H1 (cell line): ENCODE results near the gene HOXC13. TPM values are rescaled to one million over a fixed set of nuclear protein-coding genes. Genes with fewer than 3 reads are reported as not detected.
A peak's percentile ranks its signal among the peaks of the same experiment; 100 is the strongest.

Source experiments
- CTCF ChIA-PET: fragments of 300-600 bp; sonication (Branson Sonifier 250); formaldehyde crosslinking; loops from one replicate; lab custom pipeline; 2021; ENCODE audit not compliant: partially characterized antibody; lab: Charles Lee
- POLR2A ChIA-PET: fragments of 300-600 bp; sonication (Branson Sonifier 250); formaldehyde crosslinking; loops from one replicate; lab custom pipeline; 2021; ENCODE audit warnings: inconsistent platforms; ENCODE audit not compliant: partially characterized antibody; lab: Charles Lee
- DNase-seq, 2 experiments: peaks; one replicate each; pipeline versions ENCODE4 v3.0.0 to v3.0.0-alpha.2; 2010 to 2022; ENCODE audit warnings: low spot score in 2 of 2, low read depth in 1 of 2, mixed read lengths in 1 of 2
- FAIRE-seq: peaks from 2 replicates; lab custom pipeline; 2011; peaks lifted over from hg19 to GRCh38; lab: Jason Lieb, UNC
- H2AFZ ChIP-seq: 2 replicates; pipeline ENCODE4 v1.8.1; 2012; ENCODE audit warnings: low read length, inconsistent platforms
- H2AK5ac ChIP-seq: 2 replicates; pipeline ENCODE4 v1.6.1; 2013; ENCODE audit warnings: low read depth, low read length
- H2BK120ac ChIP-seq: replicated peaks from 2 replicates; pipeline ENCODE3; 2013; ENCODE audit warnings: low read depth, low read length, inconsistent platforms
- H2BK12ac ChIP-seq: 2 replicates; pipeline ENCODE4 v1.6.1; 2013; ENCODE audit warnings: low read depth, low read length
- H2BK15ac ChIP-seq: 2 replicates; pipeline ENCODE4 v1.6.1; 2013; ENCODE audit warnings: low read length
- H2BK20ac ChIP-seq: 2 replicates; pipeline ENCODE4 v1.6.1; 2013; ENCODE audit warnings: low read length
- H2BK5ac ChIP-seq: 2 replicates; pipeline ENCODE4 v1.6.1; 2013; ENCODE audit warnings: low read depth, low read length
- H3K14ac ChIP-seq: 2 replicates; pipeline ENCODE4 v1.6.1; 2013; ENCODE audit warnings: inconsistent platforms; ENCODE audit not compliant: insufficient read length
- H3K18ac ChIP-seq: 2 replicates; pipeline ENCODE4 v1.6.1; 2013; ENCODE audit warnings: low read length; ENCODE audit errors: extremely low read depth
- H3K23ac ChIP-seq: 2 replicates; pipeline ENCODE4 v1.6.1; 2013; ENCODE audit warnings: inconsistent platforms; ENCODE audit not compliant: insufficient read length
- H3K23me2 ChIP-seq: 2 replicates; pipeline ENCODE4 v1.6.1; 2013; ENCODE audit warnings: low read depth, low read length
- H3K27ac ChIP-seq: 2 replicates; pipeline ENCODE4 v1.6.1; 2011; ENCODE audit warnings: low read depth, low read length, inconsistent platforms
- H3K27me3 ChIP-seq, 4 experiments: replicated peaks in 1 of 4; 1 replicate in 1 of 4; 2 replicates in 3 of 4; pipeline versions ENCODE4 v1.6.1 to v1.8.1; 2011 to 2013; ENCODE audit warnings: low read length in 3 of 4, mild to moderate bottlenecking in 3 of 4, inconsistent platforms in 2 of 4, mixed read lengths in 2 of 4, moderate library complexity in 1 of 4; ENCODE audit not compliant: control insufficient read depth in 3 of 4, insufficient read depth in 3 of 4; ENCODE audit errors: extremely low read depth in 1 of 4
- H3K36me3 ChIP-seq, 4 experiments: 2 replicates each; pipeline versions ENCODE4 v1.6.1 to v1.8.1; 2011 to 2013; ENCODE audit warnings: mild to moderate bottlenecking in 4 of 4, low read length in 3 of 4, moderate library complexity in 2 of 4, control low read depth in 1 of 4, inconsistent platforms in 1 of 4; ENCODE audit not compliant: insufficient read depth in 4 of 4, control insufficient read depth in 2 of 4
- H3K4ac ChIP-seq: replicated peaks from 2 replicates; pipeline ENCODE3; 2013; ENCODE audit warnings: low read length, low read depth, mixed read lengths, inconsistent platforms; ENCODE audit not compliant: insufficient read length
- H3K4me1 ChIP-seq, 4 experiments: replicated peaks in 1 of 4; 1 replicate in 1 of 4; 2 replicates in 3 of 4; pipeline versions ENCODE4 v1.6.1 to v1.8.1; 2011 to 2013; ENCODE audit warnings: low read length in 3 of 4, inconsistent platforms in 2 of 4, mixed read lengths in 1 of 4; ENCODE audit not compliant: insufficient read depth in 4 of 4, control insufficient read depth in 3 of 4
- H3K4me2 ChIP-seq, 2 experiments: 2 replicates each; pipeline versions ENCODE4 v1.6.1 to v1.8.1; 2011 to 2013; ENCODE audit warnings: low read depth in 2 of 2, low read length in 2 of 2, control low read depth in 1 of 2, inconsistent platforms in 1 of 2, mild to moderate bottlenecking in 1 of 2; ENCODE audit not compliant: insufficient read depth in 1 of 2
- H3K4me3 ChIP-seq, 4 experiments: fragments of 200-600, 300-600 bp in 1 of 4; sonication (generic), shearing (Covaris generic), sonication (Bioruptor Twin) in 1 of 4; 2 replicates each; pipeline versions ENCODE4 v1.5.1 to v1.8.1; 2011 to 2016; ENCODE audit warnings: low read length in 4 of 4, low read depth in 3 of 4, control low read depth in 2 of 4, inconsistent platforms in 2 of 4, mild to moderate bottlenecking in 2 of 4, mixed read lengths in 1 of 4, moderate library complexity in 1 of 4; ENCODE audit not compliant: insufficient read depth in 2 of 4; ENCODE audit errors: extremely low read depth in 1 of 4
- H3K56ac ChIP-seq: replicated peaks from 2 replicates; pipeline ENCODE3; 2013; ENCODE audit warnings: low read depth, mild to moderate bottlenecking, mixed read lengths, low read length, inconsistent platforms; ENCODE audit not compliant: insufficient read length
- H3K79me1 ChIP-seq: 2 replicates; pipeline ENCODE4 v1.6.1; 2013; ENCODE audit warnings: low read depth, low read length, control low read depth
- H3K79me2 ChIP-seq, 2 experiments: 2 replicates each; pipeline versions ENCODE4 v1.6.1 to v1.8.1; 2012 to 2013; ENCODE audit warnings: low read length in 2 of 2, mild to moderate bottlenecking in 2 of 2, inconsistent platforms in 1 of 2; ENCODE audit not compliant: insufficient read depth in 2 of 2, control insufficient read depth in 1 of 2
- H3K9ac ChIP-seq, 4 experiments: replicated peaks in 1 of 4; 1 replicate in 1 of 4; 2 replicates in 3 of 4; pipeline versions ENCODE4 v1.6.1 to v1.8.1; 2011 to 2013; ENCODE audit warnings: low read depth in 3 of 4, low read length in 3 of 4, control low read depth in 2 of 4, mild to moderate bottlenecking in 2 of 4, moderate library complexity in 2 of 4, inconsistent platforms in 1 of 4; ENCODE audit errors: extremely low read depth in 1 of 4
- H3K9me3 ChIP-seq, 2 experiments: 2 replicates each; pipeline versions ENCODE4 v1.6.1 to v1.8.1; 2012 to 2013; ENCODE audit warnings: mild to moderate bottlenecking in 2 of 2, moderate library complexity in 2 of 2, control low read depth in 1 of 2, inconsistent platforms in 1 of 2, low read depth in 1 of 2, low read length in 1 of 2, mixed read lengths in 1 of 2; ENCODE audit not compliant: insufficient read depth in 2 of 2
- H4K20me1 ChIP-seq, 2 experiments: replicated peaks in 1 of 2; 2 replicates each; pipeline versions ENCODE3 to v1.8.1; 2011 to 2013; ENCODE audit warnings: inconsistent platforms in 2 of 2, low read length in 2 of 2, mild to moderate bottlenecking in 1 of 2; ENCODE audit not compliant: insufficient read depth in 2 of 2, control insufficient read depth in 1 of 2
- H4K5ac ChIP-seq: 2 replicates; pipeline ENCODE4 v1.6.1; 2013; ENCODE audit warnings: low read length, low read depth, mixed read lengths, inconsistent platforms; ENCODE audit not compliant: insufficient read length
- H4K8ac ChIP-seq: 2 replicates; pipeline ENCODE4 v1.8.0; 2013; ENCODE audit warnings: mild to moderate bottlenecking, moderate library complexity, low read length, inconsistent platforms; ENCODE audit not compliant: insufficient read depth; ENCODE audit errors: extremely low read depth
- H4K91ac ChIP-seq: replicated peaks from 2 replicates; pipeline ENCODE3; 2013; ENCODE audit warnings: low read length, mixed read lengths, inconsistent platforms; ENCODE audit not compliant: insufficient read length
- ASH2L ChIP-seq: fragments of 200-600, 300-600 bp; sonication (generic); IDR thresholded peaks from one replicate; pipeline ENCODE4 v1.7.1; 2017; ENCODE audit warnings: low read length
- EZH2 ChIP-seq: fragments of 200-600 bp; sonication (generic); IDR thresholded peaks from 2 replicates; pipeline ENCODE4 v1.7.1; 2012; ENCODE audit warnings: low read depth, mild to moderate bottlenecking, moderate library complexity, low read length, inconsistent platforms; ENCODE audit not compliant: severe bottlenecking
- NRF1 ChIP-seq: IDR thresholded peaks from 2 replicates; pipeline ENCODE4 v1.6.1; 2011; ENCODE audit warnings: mild to moderate bottlenecking, low read depth, low read length, improper control_type of control experiment
- RNF2 ChIP-seq: fragments of 200-900, 300-1000 bp; sonication (generic); IDR thresholded peaks from 2 replicates; pipeline ENCODE4 v1.7.1; 2016; ENCODE audit warnings: borderline replicate concordance, low read depth, mild to moderate bottlenecking, antibody characterized with exemption, low read length; ENCODE audit not compliant: poor library complexity, severe bottlenecking; ENCODE audit errors: missing control alignments
- SP2 ChIP-seq: IDR thresholded peaks from 2 replicates; pipeline ENCODE4 v1.6.1; 2012; ENCODE audit warnings: mild to moderate bottlenecking, low read length, inconsistent platforms
- SUZ12 ChIP-seq: fragments of 200-600 bp; sonication (generic); IDR thresholded peaks from 2 replicates; pipeline ENCODE4 v1.6.1; 2012; ENCODE audit warnings: mild to moderate bottlenecking, inconsistent platforms, low read length, moderate library complexity, mixed read lengths
- WGBS, 2 experiments: shearing (Covaris generic) in 1 of 2; methylation state at CpG; one replicate each; pipeline versions ENCODE4 v1.1.6 to v1.1.7; 2013 to 2015; ENCODE audit warnings: low lambda C conversion rate in 2 of 2, mixed read lengths in 2 of 2, inconsistent platforms in 1 of 2, low coverage in 1 of 2, missing lambda C conversion rate in 1 of 2; ENCODE audit not compliant: insufficient replicate concordance in 2 of 2, insufficient coverage in 1 of 2, insufficient read length in 1 of 2; ENCODE audit errors: extremely low coverage in 1 of 2, missing lambda C conversion rate in 1 of 2; 5-methylcytosine and 5-hydroxymethylcytosine counted together
- polyA plus RNA-seq, 7 experiments: library from polyadenylated mRNA; depleted of rRNA in 3 of 7; stranded (reverse) in 5 of 7; unstranded in 2 of 7; fragments of >200 nt in 5 of 7; fragments of 200-250 nt in 2 of 7; gene quantifications; 1 replicate in 5 of 7; 2 replicates in 1 of 7; 4 replicates in 1 of 7; pipeline versions ENCODE4 v1.2.1 to v1.2.3, GENCODE V29; 2011 to 2013; ENCODE audit warnings: missing spikeins in 2 of 7, mixed read lengths in 2 of 7
- total RNA-seq: library from RNA; stranded (reverse); fragmentation: NEBNext Ultra II Directional; extraction: Animal tissue kit (Norgen Biotek cat#: 25700); gene quantifications from 2 replicates; pipeline ENCODE4 v1.2.1, GENCODE V29; 2021

HOXC13 gene
- total and polyA plus RNA-seq, 2 of the 8 experiments (the other 6 are each of a cell fraction or from before 2014, with no cell fraction given), result 0.02 TPM; not detected in 1

DNA sequence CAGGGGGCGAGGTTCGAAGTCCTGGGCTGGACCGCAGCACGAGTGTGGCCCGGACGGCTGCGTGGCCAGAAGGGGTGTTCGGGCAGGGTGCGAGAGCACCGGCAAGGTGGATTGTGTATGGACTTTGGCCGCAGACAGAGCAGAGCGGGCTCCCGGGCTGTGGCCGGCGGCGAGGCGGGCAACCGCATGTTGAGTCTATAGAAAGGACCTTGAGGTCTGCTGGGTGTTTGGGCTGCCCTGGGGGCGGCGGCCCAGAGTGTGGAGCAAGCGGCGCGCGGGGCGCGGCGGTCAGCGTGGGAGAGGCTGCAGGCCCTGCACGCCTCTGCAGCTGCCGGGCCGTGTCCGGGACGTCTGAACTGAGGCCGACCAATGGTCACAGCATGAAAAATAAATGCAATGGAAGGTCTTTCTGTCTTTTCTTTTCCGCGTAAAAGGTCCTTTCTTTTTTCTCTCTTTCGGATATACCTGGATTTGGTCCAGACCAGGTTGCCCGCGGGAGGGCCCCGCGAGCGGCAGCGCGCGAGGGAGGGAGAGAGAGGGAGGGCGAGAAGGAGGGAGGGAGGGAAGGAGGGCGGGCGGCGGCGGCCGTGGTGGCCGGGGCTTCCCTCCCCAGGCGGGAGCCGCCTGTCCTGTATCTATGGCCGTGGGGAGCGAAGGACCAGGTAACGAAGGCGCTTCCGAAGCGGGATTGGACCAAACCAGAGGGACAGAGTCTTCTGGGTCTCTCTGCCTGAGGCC, 55.8 kb downstream of the HOXC13 start:
- H3K9me3 ChIP-seq, result peaks cover 0 to 4% of the 10 kb centered on the region in 2 experiments; a peak in 1 of 4 replicates
- no peaks in the 10 kb centered on the region for H3K79me2 ChIP-seq
- H2AK5ac ChIP-seq, result peak overlapping the region; percentile 93
- peaks cover 29 to 30% of the 10 kb centered on the region in 2 experiments for H4K20me1 ChIP-seq
- H2BK20ac ChIP-seq, result no peak overlapping the region
- no peak overlapping the region for H2AFZ ChIP-seq
- H3K23me2 ChIP-seq, result peaks cover 2% of the 10 kb centered on the region; the same call in 1 of the 2 replicates
- H3K56ac ChIP-seq, result no peak overlapping the region
- 0 out of 2 replicates have a peak overlapping the region, but pooled peaks have one; percentile 46 for H2BK15ac ChIP-seq
- no peak overlapping the region for H3K4ac ChIP-seq
- H4K5ac ChIP-seq, result no peak overlapping the region
- peak overlapping the region; percentile 23 to 56 for H3K4me2 ChIP-seq
- no peak overlapping the region for H4K91ac ChIP-seq
- no peak overlapping the region for H2BK5ac ChIP-seq
- H3K27ac ChIP-seq, result no peak overlapping the region
- H3K23ac ChIP-seq, result no peak overlapping the region
- peak overlapping the region; percentile 87; the same call in 1 of the 2 replicates for H2BK12ac ChIP-seq
- peaks cover 0 to 19% (median 0%) of the 10 kb centered on the region in 4 experiments; a peak in 1 of 8 replicates for H3K36me3 ChIP-seq
- ChIA-PET POLR2A (interaction anchor here (1.6 kb wide), 1 partner anchor 8 kb away, joined by 4 read pairs; no protein-coding TSS in a partner anchor), CTCF (interaction anchor here (0.7 to 4.4 kb wide), 5 partner anchors 9 to 213 kb away, joined by 3 to 28 read pairs (median 15); partner anchors contain the start of gene HOXC10)
- peak overlapping the region in 1 of 4 experiments; percentile 5; a peak in 1 of 8 replicates for H3K4me3 ChIP-seq
- FAIRE-seq, result no peak
- 13% methylated on average over 35 of the region's 60 CpGs; no CpG with 5 or more reads in 1 of the 2 experiments for WGBS, 2 experiments
- TF ChIP-seq SP2, result no peak
- TF ChIP-seq ASH2L, result no peak
- peak; percentile 99 for TF ChIP-seq EZH2
- TF ChIP-seq SUZ12, result peak; percentile 94
- TF ChIP-seq RNF2, result peak; percentile 89
- no peak for TF ChIP-seq NRF1
- peak overlapping the region; percentile 19; the same call in 1 of the 2 replicates for H3K18ac ChIP-seq
- no peak overlapping the region for H4K8ac ChIP-seq
- no peak for DNase-seq
- H2BK120ac ChIP-seq, result no peak overlapping the region
- no peak overlapping the region for H3K9ac ChIP-seq
- H3K14ac ChIP-seq, result no peak overlapping the region
- H3K4me1 ChIP-seq, result peaks cover 0 to 15% (median 3%) of the 10 kb centered on the region in 4 experiments; a peak in 5 of 7 replicates
- H3K27me3 ChIP-seq, result peaks cover 97 to 100% (median 100%) of the 10 kb centered on the region in 4 experiments
- H3K79me1 ChIP-seq, result no peaks in the 10 kb centered on the region
